Lung (tissue), 12 donors: ENCODE data around the gene SLC7A4. TPM values are rescaled to one million over a fixed set of nuclear protein-coding genes. Genes with fewer than 3 reads are reported as not detected.

Experiments
- ATAC-seq: fragments of 200-7000 bp; cut with Tn5 transposase; one replicate; pipeline ENCODE4 v1.9.1; 2020; ENCODE audit warnings: moderate number of reproducible peaks; ENCODE audit not compliant: insufficient read depth, low FRiP score
- DNase-seq, 3 donors: peaks; one replicate each; pipeline ENCODE4 v3.0.0-alpha.2; 2013 to 2017
- H3K27ac ChIP-seq, 2 donors: one replicate each; pipeline ENCODE4 v1.5.1; 2013; ENCODE audit warnings: mild to moderate bottlenecking in 2 of 2, moderate library complexity in 2 of 2, control low read depth in 1 of 2, inconsistent platforms in 1 of 2, low read depth in 1 of 2, low read length in 1 of 2
- H3K27me3 ChIP-seq, 3 donors: one replicate each; pipeline ENCODE4 v1.5.1; 2013; ENCODE audit warnings: low read length in 2 of 3; ENCODE audit not compliant: control insufficient read depth in 3 of 3, insufficient read depth in 3 of 3
- H3K36me3 ChIP-seq, 4 donors: one replicate each; pipeline ENCODE4 v1.5.1; 2013; ENCODE audit warnings: low read length in 4 of 4, mild to moderate bottlenecking in 1 of 4, moderate library complexity in 1 of 4; ENCODE audit not compliant: control insufficient read depth in 4 of 4, insufficient read depth in 4 of 4
- H3K4me1 ChIP-seq, 5 donors: one replicate each; pipeline ENCODE4 v1.5.1; 2013; ENCODE audit warnings: low read length in 5 of 5, mild to moderate bottlenecking in 2 of 5, moderate library complexity in 1 of 5; ENCODE audit not compliant: control insufficient read depth in 5 of 5, insufficient read depth in 5 of 5
- H3K4me3 ChIP-seq: one replicate; pipeline ENCODE4 v1.5.1; 2013; ENCODE audit warnings: mild to moderate bottlenecking, control low read depth, moderate library complexity
- H3K9ac ChIP-seq, 2 donors: one replicate each; pipeline ENCODE4 v1.5.1; 2013; ENCODE audit warnings: low read length in 2 of 2, control low read depth in 1 of 2; ENCODE audit not compliant: insufficient read depth in 1 of 2
- H3K9me3 ChIP-seq, 4 donors: one replicate each; pipeline ENCODE4 v1.5.1; 2013; ENCODE audit warnings: low read length in 3 of 4, mild to moderate bottlenecking in 1 of 4, moderate library complexity in 1 of 4; ENCODE audit not compliant: control insufficient read depth in 4 of 4, insufficient read depth in 3 of 4
- WGBS, 2 donors: extraction: QIAGEN DNeasy Blood & Tissue Kit; methylation state at CpG; one replicate each; pipeline ENCODE4 v1.1.7; 2013; 5-methylcytosine and 5-hydroxymethylcytosine counted together
- polyA plus RNA-seq, 2 donors: library from polyadenylated mRNA; stranded (reverse); fragments of 200-250 nt; gene quantifications; one replicate each; pipeline ENCODE4 v1.2.1, GENCODE V29; 2013
- total RNA-seq, 2 donors: library from RNA; depleted of rRNA in 1 of 2; stranded (reverse); fragments of >200 nt in 1 of 2; gene quantifications; one replicate each; pipeline ENCODE4 v1.2.1, GENCODE V29; 2014 to 2021
- TF ChIP-seq, protein P1 (sequence below): IDR thresholded peaks from 2 replicates; pipeline ENCODE4 v1.5.1; 2012; ENCODE audit warnings: mild to moderate bottlenecking; ENCODE audit errors: control extremely low read depth, extremely low read depth
- donor health status: control.
- donor health status: control.
- donor health status: Bipolar disorder and iron deficiency.
- donor health status: healthy.
- donor health status: DM: yes; HTN: yes; CAD: no.

The SLC7A4 gene
- total and polyA plus RNA-seq, 4 donors, result 0.18 to 1.1 (median 0.80) TPM

DNA sequence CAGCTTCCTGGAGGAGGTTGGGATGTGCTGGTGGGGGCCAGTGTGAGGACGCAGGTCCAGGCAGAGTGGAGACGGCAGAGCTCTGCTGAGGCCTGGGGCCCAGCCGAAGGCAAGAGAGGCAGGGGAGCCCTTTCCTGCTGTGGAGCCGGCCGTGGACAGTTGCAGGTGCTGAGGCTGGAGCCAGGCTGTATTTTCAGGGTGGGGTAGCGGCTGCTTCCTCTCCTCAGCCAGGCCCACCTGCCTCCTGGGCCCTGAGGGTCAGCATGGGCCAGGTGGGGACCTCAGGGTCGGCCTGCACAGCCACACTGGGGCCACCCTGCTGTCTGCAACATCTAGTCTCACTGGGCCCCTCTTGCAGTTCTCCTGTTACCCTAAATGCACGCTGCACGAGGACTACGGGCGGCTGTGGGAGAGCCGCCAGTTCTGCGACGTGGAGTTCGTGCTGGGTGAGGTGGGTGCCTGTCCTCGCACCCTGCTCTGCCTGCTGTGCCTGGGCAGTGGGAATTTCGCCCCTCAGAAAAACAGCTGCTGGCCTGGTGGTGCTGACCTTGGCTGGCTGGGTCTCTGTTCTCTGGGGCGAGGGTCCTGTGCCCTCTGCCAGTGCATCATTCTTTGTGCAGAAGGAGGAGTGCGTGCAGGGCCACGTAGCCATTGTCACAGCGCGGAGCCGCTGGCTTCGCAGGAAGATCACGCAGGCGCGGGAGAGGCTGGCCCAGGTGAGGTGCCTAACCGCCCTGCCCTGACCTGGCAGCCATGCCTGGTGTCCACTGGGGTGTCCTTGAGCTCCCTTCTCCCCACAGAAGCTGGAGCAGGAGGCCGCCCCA is 38.8 kb downstream of the SLC7A4 start:
- no peaks in the 10 kb centered on the region for H3K9me3 ChIP-seq
- 97% methylated on average over 29 of the region's 29 CpGs for WGBS, 2 donors
- H3K36me3 ChIP-seq, result peaks cover 3 to 70% (median 10%) of the 10 kb centered on the region in 4 donors
- no peaks in the 10 kb centered on the region for H3K4me1 ChIP-seq
- H3K27me3 ChIP-seq, result no peaks in the 10 kb centered on the region
- ATAC-seq (no peak), DNase-seq (no peak)
- TF ChIP-seq, protein P1, sequence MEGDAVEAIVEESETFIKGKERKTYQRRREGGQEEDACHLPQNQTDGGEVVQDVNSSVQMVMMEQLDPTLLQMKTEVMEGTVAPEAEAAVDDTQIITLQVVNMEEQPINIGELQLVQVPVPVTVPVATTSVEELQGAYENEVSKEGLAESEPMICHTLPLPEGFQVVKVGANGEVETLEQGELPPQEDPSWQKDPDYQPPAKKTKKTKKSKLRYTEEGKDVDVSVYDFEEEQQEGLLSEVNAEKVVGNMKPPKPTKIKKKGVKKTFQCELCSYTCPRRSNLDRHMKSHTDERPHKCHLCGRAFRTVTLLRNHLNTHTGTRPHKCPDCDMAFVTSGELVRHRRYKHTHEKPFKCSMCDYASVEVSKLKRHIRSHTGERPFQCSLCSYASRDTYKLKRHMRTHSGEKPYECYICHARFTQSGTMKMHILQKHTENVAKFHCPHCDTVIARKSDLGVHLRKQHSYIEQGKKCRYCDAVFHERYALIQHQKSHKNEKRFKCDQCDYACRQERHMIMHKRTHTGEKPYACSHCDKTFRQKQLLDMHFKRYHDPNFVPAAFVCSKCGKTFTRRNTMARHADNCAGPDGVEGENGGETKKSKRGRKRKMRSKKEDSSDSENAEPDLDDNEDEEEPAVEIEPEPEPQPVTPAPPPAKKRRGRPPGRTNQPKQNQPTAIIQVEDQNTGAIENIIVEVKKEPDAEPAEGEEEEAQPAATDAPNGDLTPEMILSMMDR, result no peak
- H3K9ac ChIP-seq, result no peak overlapping the region
- no peak overlapping the region for H3K4me3 ChIP-seq
- no peak overlapping the region for H3K27ac ChIP-seq

DNA sequence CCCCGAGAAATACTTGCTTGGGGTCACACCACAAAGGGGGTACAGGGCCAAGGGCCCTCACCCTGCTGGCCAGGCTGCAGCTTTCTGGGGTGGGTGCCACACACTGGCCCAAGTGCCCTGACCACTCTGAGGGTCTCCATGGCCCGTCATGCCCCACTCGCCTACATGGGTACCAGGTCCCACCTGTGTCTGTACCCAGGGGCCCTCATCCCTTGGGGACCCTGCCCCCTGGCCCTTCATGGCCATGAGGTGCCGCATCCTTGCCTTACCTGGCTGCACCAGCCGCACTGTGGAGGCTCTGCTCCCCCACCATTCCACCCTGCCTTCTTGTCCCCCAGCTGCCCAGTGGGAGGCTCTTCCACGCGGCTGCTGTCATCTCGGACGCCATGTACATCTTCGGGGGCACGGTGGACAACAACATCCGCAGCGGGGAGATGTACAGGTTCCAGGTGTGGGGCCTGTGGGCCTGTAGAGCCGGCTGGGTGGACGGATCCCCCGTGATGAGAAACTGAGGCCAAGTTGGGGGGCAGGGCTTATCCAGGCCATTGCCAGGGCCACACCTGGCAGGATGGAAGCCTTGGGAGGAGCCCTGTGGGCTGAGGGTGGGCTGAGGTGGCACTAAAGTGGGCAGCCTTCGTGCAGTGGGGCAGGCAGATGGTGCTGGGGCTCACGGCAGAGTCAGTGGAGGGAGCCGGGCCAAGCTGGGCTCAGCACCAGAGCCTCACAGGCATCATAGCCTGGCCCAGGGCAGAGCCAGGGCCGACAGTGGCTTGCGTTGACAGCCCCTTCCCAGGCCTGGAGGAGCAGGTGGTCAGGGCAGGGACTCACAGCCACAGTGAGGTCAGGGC is 39.7 kb downstream of the SLC7A4 start:
- Histone ChIP-seq H3K9ac (no peak overlapping the region), H3K4me1 (no peaks in the 10 kb centered on the region), H3K27ac (no peak overlapping the region), H3K36me3 (peaks cover 3 to 71% (median 10%) of the 10 kb centered on the region in 4 donors), H3K4me3 (no peak overlapping the region), H3K27me3 (no peaks in the 10 kb centered on the region), H3K9me3 (no peaks in the 10 kb centered on the region)
- TF ChIP-seq, protein P1, result no peak
- ATAC-seq (no peak), DNase-seq (no peak)
- WGBS, 2 donors, result 91 to 92% methylated on average over 21 of the region's 21 CpGs

DNA sequence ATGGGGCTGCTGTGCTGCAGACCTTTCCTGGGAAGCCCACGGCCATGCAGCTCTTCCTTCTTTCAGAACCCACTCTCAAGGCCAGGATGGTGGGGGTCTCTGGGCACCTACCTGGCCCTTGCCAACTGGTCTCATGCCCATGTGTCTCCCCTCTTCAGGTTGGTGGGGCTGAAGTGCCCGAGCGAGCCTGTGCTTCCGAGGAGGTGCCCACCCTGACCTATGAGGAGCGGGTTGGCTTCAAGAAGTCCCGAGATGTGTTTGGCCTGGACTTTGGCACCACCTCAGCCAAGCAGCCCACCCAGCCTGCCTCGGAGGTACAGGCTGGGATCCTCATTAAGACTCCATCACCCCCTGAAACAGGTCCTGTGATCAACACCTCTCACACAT is 40.3 kb downstream of the SLC7A4 start:
- DNase-seq, result no peak
- Histone ChIP-seq H3K4me3 (no peak overlapping the region), H3K27ac (no peak overlapping the region), H3K9ac (no peak overlapping the region), H3K27me3 (no peaks in the 10 kb centered on the region), H3K4me1 (no peaks in the 10 kb centered on the region), H3K36me3 (peaks cover 3 to 70% (median 10%) of the 10 kb centered on the region in 4 donors), H3K9me3 (no peaks in the 10 kb centered on the region)
- no peak for ATAC-seq
- TF ChIP-seq, protein P1, result no peak
- 94 to 96% methylated on average over 7 of the region's 7 CpGs for WGBS, 2 donors
